Activated CD8-positive, alpha-beta memory T cell treated with anti-CD3 and anti-CD28 coated beads, Interleukin-2, amount 50 U/mL, for 48 hours (primary cell): ENCODE measurements around the gene CXCR2.
"Not testable (repeated sequence)": the region's sequence is repeated elsewhere in the genome, so short reads cannot be mapped to it uniquely, and the experiment has no call there.

ENCODE experiments used
- DNase-seq: peaks from one replicate; pipeline ENCODE4 v3.0.0-alpha.2; 2020

CXCR2 gene

GRCh38 chr2:218125626-218126080 is at the start of gene CXCR2:
Gene CXCR2, plus strand, starts transcription at chr2:218126028. Its CDS starts 8,774 bp downstream, at chr2:218134802.
- DNase-seq, result no peak

- DNase-seq, result no peak
These were observed 48.2 kb upstream of the CXCR2 start for GRCh38 chr2:218077464-218078216.

- DNase-seq, result no peak
These were observed 45.6 kb upstream of the CXCR2 start for GRCh38 chr2:218079943-218080913.

- no peak for DNase-seq
These were observed 44.8 kb upstream of the CXCR2 start for GRCh38 chr2:218081063-218081462.

GRCh38 chr2:218081695-218082094 is 44.1 kb upstream of the CXCR2 start:
- no peak for DNase-seq

- DNase-seq, result no peak
These were observed 43.1 kb upstream of the CXCR2 start for GRCh38 chr2:218082586-218083351.

GRCh38 chr2:218083352-218083676 is 42.5 kb upstream of the CXCR2 start:
- DNase-seq, result no peak

GRCh38 chr2:218086478-218086877 is 39.4 kb upstream of the CXCR2 start:
- no peak for DNase-seq

- DNase-seq, result no peak
These were observed 36.6 kb upstream of the CXCR2 start for GRCh38 chr2:218089259-218089658.

- no peak for DNase-seq
These were observed 34.1 kb upstream of the CXCR2 start for GRCh38 chr2:218091746-218092145.

GRCh38 chr2:218093879-218094278 is 31.9 kb upstream of the CXCR2 start:
- DNase-seq, result no peak

- no peak for DNase-seq
These were observed 30.0 kb upstream of the CXCR2 start for GRCh38 chr2:218095853-218096252.

GRCh38 chr2:218097975-218098374 is 27.9 kb upstream of the CXCR2 start:
- DNase-seq, result no peak

- not testable (repeated sequence) for DNase-seq
These were observed 17.0 kb upstream of the CXCR2 start for GRCh38 chr2:218108834-218109233.

- not testable (repeated sequence) for DNase-seq
These were observed 4.0 kb upstream of the CXCR2 start for GRCh38 chr2:218121789-218122188.

GRCh38 chr2:218122286-218122685 is 3.5 kb upstream of the CXCR2 start:
- DNase-seq, result not testable (repeated sequence)

- no peak for DNase-seq
These were observed 1.8 kb upstream of the CXCR2 start for GRCh38 chr2:218123986-218124385.

- DNase-seq, result no peak
These were observed 733 bp upstream of the CXCR2 start for GRCh38 chr2:218125095-218125494.

- no peak for DNase-seq
These were observed 2.2 kb downstream of the CXCR2 start for GRCh38 chr2:218127929-218128455.

- DNase-seq, result no peak
These were observed 3.1 kb downstream of the CXCR2 start for GRCh38 chr2:218128781-218129457.

- no peak for DNase-seq
These were observed 3.8 kb downstream of the CXCR2 start for GRCh38 chr2:218129458-218130135.

- DNase-seq, result no peak
These were observed 4.5 kb downstream of the CXCR2 start for GRCh38 chr2:218130377-218130776.
